Right ventricle myocardium superior (tissue), 1 donor: ENCODE results near the gene GRIA4. TPM values are rescaled to one million over a fixed set of nuclear protein-coding genes. Genes with fewer than 3 reads are reported as not detected.
"Not testable (repeated sequence)": the region's sequence is repeated elsewhere in the genome, so short reads cannot be mapped to it uniquely, and the experiment has no call there.

Experiments
- ATAC-seq: fragments of 200-7000 bp; cut with Tn5 transposase; one replicate; pipeline ENCODE4 v1.9.1; 2020; ENCODE audit warnings: mild to moderate bottlenecking; ENCODE audit not compliant: poor library complexity
- DNase-seq: peaks from one replicate; pipeline ENCODE4 v3.0.0-alpha.2; 2020
- intact Hi-C: fragments of 100-400 bp; cut with DNase I; formaldehyde crosslinking; loops from one replicate; pipeline ENCODE4 v1.11.2; 2022
- total RNA-seq: library from RNA; stranded (reverse); fragmentation: NEBNext Ultra II Directional; extraction: Animal tissue kit (Norgen Biotek cat#: 25700); gene quantifications from one replicate; pipeline ENCODE4 v1.2.1, GENCODE V29; 2021
- donor health status: DM: no; HTN: yes; CAD: no; lungs with severe emphysema.

Gene GRIA4
- total RNA-seq, 1 donor from 2014 or later: not detected

GRCh38 chr11:105935791-105936190 is 325.9 kb downstream of the GRIA4 start:
- DNase-seq (no peak), ATAC-seq (no peak)
- intact Hi-C loops: no loop called here

- DNase-seq: no peak
- no peak for ATAC-seq
- intact Hi-C loops: no loop called here
Measured at GRCh38 chr11:105937331-105937730, 327.5 kb downstream of the GRIA4 start.

GRCh38 chr11:105937738-105938137 is 327.9 kb downstream of the GRIA4 start:
- ATAC-seq (no peak), DNase-seq (no peak)
- intact Hi-C loops: no loop called here

GRCh38 chr11:105942921-105943320 is 333.0 kb downstream of the GRIA4 start:
- intact Hi-C loops: no loop called here
- DNase-seq (no peak), ATAC-seq (no peak)

GRCh38 chr11:105948918-105949590 is 339.2 kb downstream of the GRIA4 start:
- intact Hi-C loops: no loop called here
- DNase-seq (no peak), ATAC-seq (no peak)

GRCh38 chr11:105953886-105954285 is 344.0 kb downstream of the GRIA4 start:
- DNase-seq (no peak), ATAC-seq (no peak)
- intact Hi-C loops: no loop called here

GRCh38 chr11:105960252-105961245 is 350.7 kb downstream of the GRIA4 start:
- intact Hi-C loops: no loop called here
- DNase-seq (no peak), ATAC-seq (no peak)

- no peak for ATAC-seq
- intact Hi-C loops: no loop called here
- DNase-seq: no peak
Measured at GRCh38 chr11:105968021-105968697, 358.3 kb downstream of the GRIA4 start.

- DNase-seq (no peak), ATAC-seq (no peak)
- intact Hi-C loops: no loop called here
Measured at GRCh38 chr11:105969756-105970155, 359.9 kb downstream of the GRIA4 start.

- intact Hi-C loops: no loop called here
- ATAC-seq (no peak), DNase-seq (no peak)
Measured at GRCh38 chr11:105975128-105975527, 365.3 kb downstream of the GRIA4 start.

- intact Hi-C loops: no loop called here
- ATAC-seq (no peak), DNase-seq (no peak)
Measured at GRCh38 chr11:105979997-105980703, 370.3 kb downstream of the GRIA4 start.

GRCh38 chr11:105986554-105986953 is 376.7 kb downstream of the GRIA4 start:
- DNase-seq: no peak
- no peak for ATAC-seq
- intact Hi-C loops: no loop called here

GRCh38 chr11:105988197-105988596 is 378.3 kb downstream of the GRIA4 start:
- DNase-seq (no peak), ATAC-seq (no peak)
- intact Hi-C loops: no loop called here

GRCh38 chr11:105989124-105989523 is 379.3 kb downstream of the GRIA4 start:
- ATAC-seq (no peak), DNase-seq (no peak)
- intact Hi-C loops: no loop called here

GRCh38 chr11:105991888-105992287 is 382.0 kb downstream of the GRIA4 start:
- ATAC-seq (no peak), DNase-seq (no peak)
- intact Hi-C loops: no loop called here

- DNase-seq: no peak
- no peak for ATAC-seq
- intact Hi-C loops: no loop called here
Measured at GRCh38 chr11:106001304-106002012, 391.6 kb downstream of the GRIA4 start.

GRCh38 chr11:106003094-106003493 is 393.2 kb downstream of the GRIA4 start:
- ATAC-seq, DNase-seq, intact Hi-C loops: not testable (repeated sequence)

GRCh38 chr11:106011481-106011880 is 401.6 kb downstream of the GRIA4 start:
- ATAC-seq (no peak), DNase-seq (no peak)
- intact Hi-C loops: no loop called here
